HCT116 (cell line): ENCODE measurements around the gene RUNX1. TPM values are rescaled to one million over a fixed set of nuclear protein-coding genes. Genes with fewer than 3 reads are reported as not detected.

Source experiments
- ATAC-seq: fragments of 200-7000 bp; cut with Tn5 transposase; 2 replicates; pipeline ENCODE4 v1.9.1; 2020; ENCODE audit warnings: mild to moderate bottlenecking, moderate library complexity
- BruUV-seq: library from RNA; stranded (reverse); fragments of 400-500 nt; replicated peaks from 2 replicates; lab custom pipeline; 2021; lab: Mats Ljungman, UMichigan
- CTCF ChIA-PET: fragments of 300-600 bp; sonication (Branson Sonifier 250); formaldehyde crosslinking; loops from one replicate; lab custom pipeline; 2021; ENCODE audit warnings: antibody characterized with exemption; lab: Charles Lee
- POLR2A ChIA-PET: fragments of 300-600, 350-600 bp; sonication (Branson Sonifier 250); formaldehyde crosslinking; loops from one replicate; lab custom pipeline; 2021; ENCODE audit warnings: antibody characterized with exemption; lab: Charles Lee
- RAD21 ChIA-PET, 2 experiments: fragments of 300-600 bp; sonication (Branson Sonifier 250); formaldehyde crosslinking; loops; one replicate each; lab custom pipeline; 2023; ENCODE audit warnings: low total read pairs in 2 of 2; ENCODE audit not compliant: uncharacterized antibody in 2 of 2, unreplicated experiment in 2 of 2, low non-redundant PET in 1 of 2; lab: Charles Lee
- DNase-seq: peaks from one replicate; pipeline ENCODE4 v3.0.0-alpha.2; 2010; ENCODE audit warnings: low read depth, low spot score
- H2AFZ ChIP-seq: fragments of 200-600 bp; shearing (Covaris generic), sonication (generic); 2 replicates; pipeline ENCODE4 v1.6.1; 2017; ENCODE audit warnings: low read depth, mixed run types, mixed read lengths, antibody characterized with exemption, low read length; ENCODE audit not compliant: poor library complexity, severe bottlenecking
- H3K27ac ChIP-seq: 2 replicates; pipeline ENCODE4 v1.5.1; 2012; ENCODE audit warnings: low read depth, low read length
- H3K27me3 ChIP-seq: fragments of 200-600 bp; sonication (generic); 2 replicates; pipeline ENCODE4 v1.6.1; 2016; ENCODE audit warnings: mixed run types, low read length, mixed read lengths; ENCODE audit not compliant: insufficient read depth
- H3K36me3 ChIP-seq, 2 experiments: fragments of 200-500 bp in 1 of 2; fragments of 200-600 bp in 1 of 2; sonication (Bioruptor generic) in 1 of 2; sonication (generic) in 1 of 2; 2 replicates each; pipeline versions ENCODE4 v1.5.1 to v1.6.1; 2014 to 2016; ENCODE audit warnings: low read length in 2 of 2, inconsistent platforms in 1 of 2, mixed read lengths in 1 of 2, mixed run types in 1 of 2; ENCODE audit not compliant: insufficient read depth in 2 of 2, control insufficient read depth in 1 of 2
- H3K4me1 ChIP-seq, 2 experiments: fragments of 200-600 bp in 1 of 2; sonication (generic) in 1 of 2; 2 replicates each; pipeline versions ENCODE4 v1.5.1 to v1.6.1; 2012 to 2017; ENCODE audit warnings: low read length in 2 of 2, inconsistent platforms in 1 of 2, mild to moderate bottlenecking in 1 of 2, mixed read lengths in 1 of 2, mixed run types in 1 of 2, moderate library complexity in 1 of 2; ENCODE audit not compliant: insufficient read depth in 2 of 2, control insufficient read depth in 1 of 2
- H3K4me2 ChIP-seq: fragments of 200-600 bp; sonication (generic); 2 replicates; pipeline ENCODE4 v1.6.1; 2017; ENCODE audit warnings: mixed run types, low read length, mixed read lengths
- H3K4me3 ChIP-seq, 2 experiments: fragments of 200-600 bp in 1 of 2; sonication (generic) in 1 of 2; replicated peaks in 1 of 2; 2 replicates each; pipeline ENCODE4 v1.5.1; 2011 to 2016; ENCODE audit warnings: low read length in 2 of 2, control low read depth in 1 of 2, low read depth in 1 of 2, mild to moderate bottlenecking in 1 of 2, mixed read lengths in 1 of 2, mixed run types in 1 of 2
- H3K79me2 ChIP-seq: fragments of 200-600 bp; sonication (generic); 2 replicates; pipeline ENCODE4 v1.6.1; 2017; ENCODE audit warnings: mild to moderate bottlenecking, mixed run types, low read length, moderate library complexity, mixed read lengths; ENCODE audit not compliant: insufficient read depth
- H3K9ac ChIP-seq: fragments of 200-600 bp; sonication (generic); 2 replicates; pipeline ENCODE4 v1.6.1; 2016; ENCODE audit warnings: low read length, mixed read lengths
- H3K9me2 ChIP-seq: fragments of 200-600 bp; sonication (generic), shearing (Covaris generic); 2 replicates; pipeline ENCODE4 v1.6.1; 2017; ENCODE audit warnings: mixed run types, mild to moderate bottlenecking, moderate library complexity; ENCODE audit not compliant: insufficient read depth
- H3K9me3 ChIP-seq, 2 experiments: fragments of 200-500 bp in 1 of 2; fragments of 200-600 bp in 1 of 2; sonication (Bioruptor generic) in 1 of 2; sonication (generic) in 1 of 2; 2 replicates each; pipeline ENCODE4 v1.6.1; 2014 to 2017; ENCODE audit warnings: low read length in 2 of 2, mixed read lengths in 2 of 2, inconsistent platforms in 1 of 2, low read depth in 1 of 2, mild to moderate bottlenecking in 1 of 2, mixed run types in 1 of 2, moderate library complexity in 1 of 2; ENCODE audit not compliant: control insufficient read depth in 1 of 2, insufficient read depth in 1 of 2
- H4K20me1 ChIP-seq: fragments of 200-600 bp; sonication (generic), shearing (Covaris generic); 2 replicates; pipeline ENCODE4 v1.6.1; 2017; ENCODE audit warnings: mixed run types, mild to moderate bottlenecking, moderate library complexity; ENCODE audit not compliant: insufficient read depth
- ELF1 ChIP-seq: IDR thresholded peaks from 2 replicates; pipeline ENCODE4 v1.6.1; 2012; ENCODE audit warnings: low read depth, borderline replicate concordance
- REST ChIP-seq: IDR thresholded peaks from 2 replicates; pipeline ENCODE4 v1.6.1; 2012; ENCODE audit warnings: low read depth
- ZFX ChIP-seq: fragments of 450-650 bp; IDR thresholded peaks from 2 replicates; pipeline ENCODE4 v1.6.1; 2017
- intact Hi-C: fragments of 100-400 bp; cut with micrococcal nuclease; formaldehyde crosslinking; loops from 2 replicates; pipeline ENCODE4 v1.10.0; 2022
- total RNA-seq: library from RNA; stranded (reverse); gene quantifications from one replicate; pipeline ENCODE4 v1.2.1, GENCODE V29; 2021; ENCODE audit not compliant: unreplicated experiment
- TF ChIP-seq, protein P1 (sequence below): IDR thresholded peaks from 2 replicates; pipeline ENCODE4 v1.6.1; 2011; ENCODE audit warnings: mild to moderate bottlenecking, low read length, moderate library complexity; ENCODE audit not compliant: insufficient replicate concordance; ENCODE audit errors: extremely low read depth

Gene RUNX1
- total RNA-seq, 1 experiment from 2014 or later: 33.5 TPM

DNA sequence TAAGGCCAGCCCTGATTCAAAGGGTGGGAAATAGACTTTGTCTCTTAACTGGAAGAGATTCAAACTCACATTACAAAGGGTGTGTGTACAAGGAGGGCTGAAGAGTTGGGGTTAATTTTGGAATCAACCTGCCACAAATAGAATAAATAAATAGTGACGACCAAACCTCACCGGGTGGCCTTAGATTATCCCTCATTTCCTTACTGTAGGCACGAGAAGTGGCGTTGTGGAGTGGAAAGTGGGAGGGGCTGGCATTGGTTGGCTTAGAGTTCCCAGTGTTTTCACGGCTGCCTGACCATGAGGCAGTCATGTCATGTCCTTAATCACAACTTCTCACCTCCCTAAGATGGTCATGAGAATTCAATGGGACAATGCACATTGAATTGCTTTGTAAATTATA is 21.3 kb upstream of the RUNX1 start:
- Histone ChIP-seq H4K20me1 (no peaks in the 10 kb centered on the region), H3K79me2 (no peaks in the 10 kb centered on the region), H3K4me3 (no peak overlapping the region), H3K9me2 (no peaks in the 10 kb centered on the region), H3K27ac (no peak overlapping the region), H3K27me3 (no peaks in the 10 kb centered on the region), H3K9ac (no peak overlapping the region), H3K9me3 (no peaks in the 10 kb centered on the region), H3K4me2 (no peak overlapping the region), H2AFZ (no peak overlapping the region), H3K36me3 (no peaks in the 10 kb centered on the region), H3K4me1 (no peaks in the 10 kb centered on the region)
- RAD21 ChIA-PET: no interaction called here
- no peak for ATAC-seq
- BruUV-seq: no TSS peak
- intact Hi-C loops: no loop called here
- TF ChIP-seq ELF1 (no peak), ZFX (no peak), REST (no peak)
- TF ChIP-seq, protein P1, sequence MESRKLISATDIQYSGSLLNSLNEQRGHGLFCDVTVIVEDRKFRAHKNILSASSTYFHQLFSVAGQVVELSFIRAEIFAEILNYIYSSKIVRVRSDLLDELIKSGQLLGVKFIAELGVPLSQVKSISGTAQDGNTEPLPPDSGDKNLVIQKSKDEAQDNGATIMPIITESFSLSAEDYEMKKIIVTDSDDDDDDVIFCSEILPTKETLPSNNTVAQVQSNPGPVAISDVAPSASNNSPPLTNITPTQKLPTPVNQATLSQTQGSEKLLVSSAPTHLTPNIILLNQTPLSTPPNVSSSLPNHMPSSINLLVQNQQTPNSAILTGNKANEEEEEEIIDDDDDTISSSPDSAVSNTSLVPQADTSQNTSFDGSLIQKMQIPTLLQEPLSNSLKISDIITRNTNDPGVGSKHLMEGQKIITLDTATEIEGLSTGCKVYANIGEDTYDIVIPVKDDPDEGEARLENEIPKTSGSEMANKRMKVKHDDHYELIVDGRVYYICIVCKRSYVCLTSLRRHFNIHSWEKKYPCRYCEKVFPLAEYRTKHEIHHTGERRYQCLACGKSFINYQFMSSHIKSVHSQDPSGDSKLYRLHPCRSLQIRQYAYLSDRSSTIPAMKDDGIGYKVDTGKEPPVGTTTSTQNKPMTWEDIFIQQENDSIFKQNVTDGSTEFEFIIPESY: no peak
- POLR2A ChIA-PET: no interaction called here
- CTCF ChIA-PET: no interaction called here
- DNase-seq: no peak
